GM19468 (cell line): ENCODE data around the gene PIGK.

Experiments used
- ATAC-seq: cut with Tn5 transposase; IDR thresholded peaks from one replicate; pipeline ENCODE4 v1.9.1; 2021; ENCODE audit warnings: mild to moderate bottlenecking, moderate library complexity, moderate number of reproducible peaks; ENCODE audit not compliant: unreplicated experiment; ENCODE audit errors: extremely low read depth

PIGK gene

GRCh38 chr1:77104672-77105071, 114.6 kb downstream of the PIGK start:
- no peak for ATAC-seq

GRCh38 chr1:77103486-77103885, 115.7 kb downstream of the PIGK start:
- no peak for ATAC-seq

DNA sequence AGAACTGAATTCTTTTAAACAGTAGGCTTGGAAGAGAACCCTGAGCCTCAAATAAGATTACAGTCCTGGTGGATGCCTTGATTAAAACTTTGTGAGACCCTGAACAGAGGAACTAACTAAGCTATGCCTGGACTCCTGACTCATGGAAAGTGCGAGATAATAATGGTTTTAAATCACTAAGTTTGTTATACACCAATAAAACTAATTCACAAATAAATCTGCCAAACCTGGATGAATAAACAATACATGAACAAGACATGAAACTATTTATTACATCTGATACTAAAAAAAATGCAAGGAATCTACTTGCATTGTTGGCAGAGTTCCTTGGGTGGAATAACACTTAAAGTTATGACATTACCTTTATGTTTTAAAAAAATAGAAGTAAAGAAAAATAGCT, 118.4 kb downstream of the PIGK start:
- no peak for ATAC-seq

- ATAC-seq, result no peak
These were observed 122.6 kb downstream of the PIGK start for GRCh38 chr1:77096496-77097255.

- ATAC-seq, result no peak
These were observed 124.0 kb downstream of the PIGK start for GRCh38 chr1:77095236-77095635.

GRCh38 chr1:77089756-77090155, 129.5 kb downstream of the PIGK start:
- ATAC-seq, result no peak

- no peak for ATAC-seq
These were observed 134.1 kb downstream of the PIGK start for GRCh38 chr1:77085109-77085508.

DNA sequence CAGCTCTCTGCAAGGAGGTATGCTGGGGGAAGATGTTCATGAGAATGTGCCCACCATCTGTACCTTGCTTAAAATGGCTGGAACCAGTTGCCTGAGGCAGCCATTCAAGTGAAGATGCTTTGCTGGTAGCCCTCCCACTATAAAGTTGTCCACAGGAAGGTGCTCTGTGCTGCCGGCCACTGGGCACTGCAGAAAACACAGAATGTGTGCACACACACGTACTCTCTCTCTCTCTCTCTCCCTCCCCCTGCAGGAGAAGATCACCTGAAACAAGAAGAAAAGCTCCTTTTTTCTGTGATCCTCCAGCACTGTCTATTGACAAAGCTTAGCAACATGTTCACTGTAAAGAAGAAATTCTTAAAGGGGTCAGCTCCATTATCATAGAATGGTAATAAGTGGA, 134.8 kb downstream of the PIGK start:
- ATAC-seq, result no peak

GRCh38 chr1:77081834-77082233, 137.4 kb downstream of the PIGK start:
- ATAC-seq, result no peak

- ATAC-seq, result no peak
These were observed 142.5 kb downstream of the PIGK start for GRCh38 chr1:77076759-77077158.

GRCh38 chr1:77068013-77068412, 151.2 kb downstream of the PIGK start:
- no peak for ATAC-seq

- ATAC-seq, result no peak
These were observed 153.4 kb downstream of the PIGK start for GRCh38 chr1:77065693-77066342.

DNA sequence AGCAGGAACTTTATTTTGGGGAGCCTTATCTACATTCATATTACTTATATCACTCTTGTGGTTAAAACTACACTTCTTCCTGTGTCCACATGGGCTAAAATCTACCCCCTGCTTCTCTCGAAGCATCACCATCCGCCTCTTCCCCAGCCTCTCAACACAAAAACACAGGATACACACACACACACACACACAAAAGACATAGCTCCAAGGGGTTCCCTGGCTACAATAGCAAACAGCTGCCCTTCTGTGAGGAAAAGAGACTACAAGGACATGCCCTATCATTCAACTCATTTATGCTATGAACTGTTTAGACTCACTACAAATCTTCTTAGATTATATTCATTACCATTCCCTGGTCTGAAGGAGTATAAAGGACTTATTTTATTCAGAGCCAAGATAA, 155.0 kb downstream of the PIGK start:
- ATAC-seq, result no peak

DNA sequence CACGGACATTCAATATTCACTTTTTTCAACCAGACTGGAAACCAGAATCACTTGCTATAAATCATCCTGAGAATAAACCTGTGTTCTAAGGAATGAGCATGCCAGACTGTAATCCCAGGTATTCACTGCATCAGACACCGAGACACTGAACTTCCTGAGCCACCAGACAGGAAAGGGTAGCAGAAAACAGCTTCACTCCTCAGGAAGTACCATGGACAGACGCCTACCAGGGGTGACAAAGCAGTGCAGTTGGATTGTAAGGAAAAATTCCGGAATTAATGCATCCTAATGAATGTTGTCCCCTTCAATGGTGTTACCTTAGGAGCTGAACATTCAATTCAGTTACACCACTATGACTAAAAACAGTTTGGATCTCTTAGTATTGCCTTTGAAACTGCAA, 156.1 kb downstream of the PIGK start:
- ATAC-seq, result no peak

- no peak for ATAC-seq
These were observed 158.1 kb downstream of the PIGK start for GRCh38 chr1:77061162-77061561.

DNA sequence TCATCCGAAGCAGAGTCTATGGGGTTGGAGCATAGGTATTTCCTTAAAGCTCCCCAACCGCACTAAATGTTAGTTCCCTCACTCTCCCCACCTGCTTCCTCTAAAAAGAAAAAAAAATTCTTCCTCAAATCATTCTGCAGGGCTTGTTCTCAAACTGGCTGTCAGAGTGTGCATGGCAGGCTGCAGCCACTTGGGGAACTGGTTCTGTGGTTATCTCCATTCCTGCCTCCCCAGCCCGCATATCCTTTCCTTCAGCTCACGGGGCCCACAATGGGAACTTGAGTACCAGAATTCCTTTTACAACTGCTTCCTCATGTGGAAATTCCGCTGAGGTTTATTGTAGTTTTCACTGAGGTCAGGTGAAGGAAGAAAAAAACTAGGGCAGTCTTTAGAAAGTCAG, 159.2 kb downstream of the PIGK start:
- ATAC-seq, result no peak

- no peak for ATAC-seq
These were observed 161.1 kb downstream of the PIGK start for GRCh38 chr1:77057994-77058585.

- no peak for ATAC-seq
These were observed 162.7 kb downstream of the PIGK start for GRCh38 chr1:77056525-77056924.

DNA sequence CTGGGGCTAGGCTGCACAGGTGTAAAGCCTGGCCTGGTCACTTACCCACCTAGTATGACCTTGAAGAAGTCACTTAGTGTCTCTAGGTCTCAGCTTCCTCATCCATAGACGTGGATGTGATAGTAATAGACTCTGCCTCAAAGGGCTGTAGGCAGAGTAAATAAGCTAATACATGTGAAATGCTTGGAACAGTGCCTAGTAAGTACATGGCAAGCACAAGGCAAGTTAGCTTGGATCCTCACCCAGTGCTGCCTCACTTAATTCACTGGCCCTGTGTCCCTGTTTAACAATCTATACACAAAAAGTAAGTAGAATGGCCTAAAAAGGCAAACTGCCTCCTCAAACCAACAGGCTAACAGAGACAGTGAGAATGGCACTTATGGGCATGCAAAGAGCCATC, 167.8 kb downstream of the PIGK start:
- ATAC-seq, result no peak

DNA sequence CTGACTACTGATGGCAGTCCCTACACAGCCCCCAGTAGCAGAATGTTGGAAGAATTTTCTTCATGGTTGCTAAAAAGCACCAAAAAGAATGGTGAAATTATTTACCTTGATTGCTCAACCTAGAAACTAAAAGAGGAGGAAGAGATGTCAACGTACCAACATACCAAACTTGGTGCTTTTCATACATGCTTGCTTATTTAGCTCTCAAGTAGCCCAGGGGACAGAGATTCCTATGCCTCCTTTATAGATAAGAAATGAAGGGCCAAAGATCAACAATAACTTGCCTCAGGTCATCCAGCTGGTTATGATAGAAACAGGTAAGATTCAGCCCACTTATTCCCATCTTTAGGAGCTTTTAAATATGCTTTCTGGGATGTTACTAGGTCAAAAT, 170.6 kb downstream of the PIGK start:
- no peak for ATAC-seq

DNA sequence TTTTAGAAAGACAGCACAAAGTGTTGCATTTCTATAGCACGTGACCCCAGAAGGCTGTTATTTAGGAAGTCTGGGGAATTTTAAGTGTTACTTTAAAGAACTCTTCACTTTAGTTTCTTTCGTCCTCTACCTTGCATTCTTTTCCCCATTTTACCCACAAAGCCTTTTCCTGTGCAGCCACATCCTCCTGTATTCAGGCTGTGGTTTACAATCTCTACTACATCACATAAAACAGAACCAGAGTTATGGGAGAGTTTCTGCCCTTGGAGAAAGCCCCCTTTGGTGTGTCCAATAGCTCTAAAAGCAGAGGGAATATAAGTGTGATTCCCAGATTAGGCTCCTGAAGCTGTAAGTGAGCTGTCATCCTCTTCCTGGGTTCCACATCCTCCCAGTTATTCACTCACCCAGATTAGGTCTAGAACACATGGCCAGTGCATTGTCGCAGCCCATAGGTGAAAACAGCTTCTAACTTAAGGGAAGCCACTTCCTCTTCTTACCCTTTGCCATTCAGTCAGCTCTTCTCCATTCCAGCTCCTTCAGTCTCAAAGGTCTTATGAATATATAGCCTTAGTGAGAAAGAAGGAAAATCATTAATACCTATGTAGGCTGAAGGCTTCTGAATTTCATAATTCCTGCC, 171.1 kb downstream of the PIGK start:
- ATAC-seq, result no peak
